HepG2 (cell line): ENCODE measurements around the gene SYMPK. TPM values are rescaled to one million over a fixed set of nuclear protein-coding genes. Genes with fewer than 3 reads are reported as not detected.

Experiments
- AHR ChIP-seq: IDR thresholded peaks from 2 replicates; pipeline ENCODE4 v1.6.1; 2018; ENCODE audit warnings: missing genetic modification reagents, missing compliant biosample characterization
- ATF7 ChIP-seq, 2 experiments: fragments of 450-650 bp in 1 of 2; sonication (generic) in 1 of 2; formaldehyde crosslinking in 1 of 2; IDR thresholded peaks; 2 replicates each; pipeline versions ENCODE4 v1.4.0 to v1.6.1; 2016 to 2020; ENCODE audit warnings: antibody characterized with exemption in 1 of 2, mild to moderate bottlenecking in 1 of 2, missing genetic modification reagents in 1 of 2
- CERS6 ChIP-seq: sonication (generic); formaldehyde crosslinking; IDR thresholded peaks from 2 replicates; pipeline ENCODE4 v1.5.0; 2020; ENCODE audit warnings: missing genetic modification reagents
- GLI4 ChIP-seq: sonication (generic); formaldehyde crosslinking; IDR thresholded peaks from 2 replicates; pipeline ENCODE4 v1.5.1; 2020; ENCODE audit warnings: missing genetic modification reagents, mild to moderate bottlenecking, moderate library complexity, borderline replicate concordance
- HNF4G ChIP-seq, 2 experiments: sonication (generic) in 1 of 2; formaldehyde crosslinking in 1 of 2; IDR thresholded peaks; 2 replicates each; pipeline versions ENCODE4 v1.4.0 to v1.6.1; 2011 to 2020; ENCODE audit warnings: borderline replicate concordance in 2 of 2, low read depth in 2 of 2, mild to moderate bottlenecking in 2 of 2, low read length in 1 of 2, missing genetic modification reagents in 1 of 2, moderate library complexity in 1 of 2
- HNRNPLL ChIP-seq: fragments of 200-400 bp; formaldehyde crosslinking; IDR thresholded peaks from 2 replicates; pipeline ENCODE4 v1.6.1; 2017; ENCODE audit warnings: mild to moderate bottlenecking, low read depth, low read length; ENCODE audit not compliant: poor library complexity, severe bottlenecking
- MBNL3 ChIP-seq: fragments of 250-450 bp; sonication (Bioruptor Pico); conservative IDR thresholded peaks from 2 replicates; pipeline ENCODE4 v1.8.0; 2022; ENCODE audit warnings: mild to moderate bottlenecking, inconsistent platforms
- MZF1 ChIP-seq: sonication (generic); formaldehyde crosslinking; IDR thresholded peaks from 2 replicates; pipeline ENCODE4 v1.8.1; 2023; ENCODE audit warnings: mild to moderate bottlenecking, missing genetic modification reagents, borderline replicate concordance
- NFRKB ChIP-seq: fragments of 450-650 bp; IDR thresholded peaks from 2 replicates; pipeline ENCODE4 v1.6.1; 2017
- PHB2 ChIP-seq: fragments of 450-650 bp; IDR thresholded peaks from 2 replicates; pipeline ENCODE4 v1.6.1; 2018; ENCODE audit not compliant: partially characterized antibody
- PHF21A ChIP-seq: sonication (generic); formaldehyde crosslinking; IDR thresholded peaks from 2 replicates; pipeline ENCODE4 v1.5.0; 2020; ENCODE audit warnings: mild to moderate bottlenecking, missing genetic modification reagents
- PLSCR1 ChIP-seq: sonication (generic); formaldehyde crosslinking; IDR thresholded peaks from 2 replicates; pipeline ENCODE4 v1.5.0; 2020; ENCODE audit warnings: missing genetic modification reagents, mild to moderate bottlenecking, borderline replicate concordance
- RNF2 ChIP-seq: fragments of 450-650 bp; conservative IDR thresholded peaks from 2 replicates; pipeline ENCODE4 v1.6.1; 2016; ENCODE audit warnings: low read depth
- SOX13 ChIP-seq, 3 experiments: fragments of 450-650 bp in 1 of 3; sonication (generic) in 1 of 3; formaldehyde crosslinking in 1 of 3; IDR thresholded peaks in 2 of 3; conservative IDR thresholded peaks in 1 of 3; 2 replicates each; pipeline versions ENCODE4 v1.5.0 to v1.6.1; 2016 to 2020; ENCODE audit warnings: antibody characterized with exemption in 1 of 3, mild to moderate bottlenecking in 1 of 3, missing compliant biosample characterization in 1 of 3, missing genetic modification reagents in 1 of 3, moderate library complexity in 1 of 3
- SOX5 ChIP-seq: IDR thresholded peaks from 2 replicates; pipeline ENCODE4 v1.6.1; 2016; ENCODE audit warnings: borderline replicate concordance
- TEAD2 ChIP-seq: sonication (generic); formaldehyde crosslinking; IDR thresholded peaks from 2 replicates; pipeline ENCODE4 v1.9.0; 2021; ENCODE audit warnings: missing genetic modification reagents
- ZBTB21 ChIP-seq: sonication (generic); formaldehyde crosslinking; IDR thresholded peaks from 2 replicates; pipeline ENCODE4 v1.4.0; 2020; ENCODE audit warnings: missing genetic modification reagents
- ZNF367 ChIP-seq: sonication (generic); formaldehyde crosslinking; IDR thresholded peaks from 2 replicates; pipeline ENCODE4 v1.4.0; 2020; ENCODE audit warnings: missing genetic modification reagents, borderline replicate concordance
- ZNF569 ChIP-seq: sonication (generic); formaldehyde crosslinking; IDR thresholded peaks from 2 replicates; pipeline ENCODE4 v1.5.0; 2020; ENCODE audit warnings: mild to moderate bottlenecking, missing genetic modification reagents, moderate library complexity, borderline replicate concordance
- ZNF598 ChIP-seq: sonication (generic); formaldehyde crosslinking; IDR thresholded peaks from 2 replicates; pipeline ENCODE4 v1.5.1; 2020; ENCODE audit warnings: mild to moderate bottlenecking, missing genetic modification reagents, borderline replicate concordance
- ZNF615 ChIP-seq: sonication (generic); formaldehyde crosslinking; IDR thresholded peaks from 2 replicates; pipeline ENCODE4 v1.5.0; 2020; ENCODE audit warnings: mild to moderate bottlenecking, missing genetic modification reagents, borderline replicate concordance
- ZNF652 ChIP-seq: IDR thresholded peaks from 2 replicates; pipeline ENCODE4 v1.6.1; 2016; ENCODE audit warnings: low read depth, borderline replicate concordance
- ZNF720 ChIP-seq: sonication (generic); formaldehyde crosslinking; IDR thresholded peaks from 2 replicates; pipeline ENCODE4 v1.4.0; 2020; ENCODE audit warnings: missing genetic modification reagents
- ZNF746 ChIP-seq: sonication (generic); formaldehyde crosslinking; IDR thresholded peaks from 2 replicates; pipeline ENCODE4 v1.8.0; 2022; ENCODE audit warnings: mild to moderate bottlenecking, missing genetic modification reagents
- ZNF800 ChIP-seq: sonication (generic); formaldehyde crosslinking; IDR thresholded peaks from 2 replicates; pipeline ENCODE4 v1.4.0; 2020; ENCODE audit warnings: missing genetic modification reagents
- ZNF850 ChIP-seq: sonication (generic); formaldehyde crosslinking; conservative IDR thresholded peaks from 2 replicates; pipeline ENCODE4 v1.9.0; 2021; ENCODE audit warnings: mild to moderate bottlenecking, missing genetic modification reagents
- ZSCAN9 ChIP-seq: IDR thresholded peaks from 2 replicates; pipeline ENCODE4 v1.6.1; 2016; ENCODE audit warnings: borderline replicate concordance
- polyA plus RNA-seq, 8 experiments: library from polyadenylated mRNA; depleted of rRNA in 3 of 8; stranded (reverse) in 7 of 8; unstranded in 1 of 8; fragments of >200 nt; fragmentation: Illumina TruSeq in 4 of 8; extraction: Trizol in 4 of 8; gene quantifications; 2 replicates each; pipeline versions ENCODE4 v1.2.1 to v1.2.3, GENCODE V29; 2011 to 2016; ENCODE audit warnings: low read depth in 4 of 8, missing spikeins in 1 of 8, mixed read lengths in 1 of 8; ENCODE audit not compliant: insufficient read depth in 1 of 8
- total RNA-seq, 5 experiments: library from RNA; depleted of rRNA; stranded (reverse); fragments of >200 nt; fragmentation: Illumina TruSeq; extraction: Trizol; gene quantifications; 2 replicates each; pipeline ENCODE4 v1.2.3, GENCODE V29; 2016; ENCODE audit warnings: low read depth in 1 of 5

SYMPK gene
- total and polyA plus RNA-seq, 2 of the 13 experiments (the other 11 are each of a cell fraction or from before 2014, with no cell fraction given) = 21.9 to 55.7 TPM

GRCh38 chr19:45863840-45864628 is 1.1 kb upstream of the SYMPK start, which contains the start of gene FOXA3 (continued):
- TF ChIP-seq ZNF367 (CRISPR knock-in tag) = no peak
- TF ChIP-seq ZNF746 (CRISPR knock-in tag) = no peak
- 0 out of 2 replicates have a peak, but pooled peaks have one; percentile 24 for TF ChIP-seq ZNF569 (CRISPR knock-in tag)
- 0 out of 2 replicates have a peak, but pooled peaks have one; percentile 14 for TF ChIP-seq AHR (CRISPR knock-in tag)
- TF ChIP-seq SOX13 (IDR thresholded peaks at IDR 0.05) = no peak
- no peak for TF ChIP-seq SOX13 (CRISPR knock-in tag; conservative IDR thresholded peaks at IDR 0.05 in 1 of 2, IDR thresholded peaks at IDR 0.05 in 1 of 2)
- 0 out of 2 replicates have a peak, but pooled peaks have one; percentile 23 for TF ChIP-seq HNF4G (IDR thresholded peaks at IDR 0.05; ENCODE audit: borderline replicate concordance, low read depth, low read length)
- no peak for TF ChIP-seq HNF4G (CRISPR knock-in tag; IDR thresholded peaks at IDR 0.05; ENCODE audit: borderline replicate concordance, low read depth)
- no peak for TF ChIP-seq RNF2
- no peak for TF ChIP-seq TEAD2 (CRISPR knock-in tag)
- TF ChIP-seq GLI4 (CRISPR knock-in tag) = no peak
- no peak for TF ChIP-seq CERS6
- TF ChIP-seq PHB2 = no peak
- TF ChIP-seq ZNF652 = peak; percentile 44; the same call in 1 of the 2 replicates
- no peak for TF ChIP-seq ATF7 (IDR thresholded peaks at IDR 0.05)
- no peak for TF ChIP-seq ATF7 (CRISPR knock-in tag; IDR thresholded peaks at IDR 0.05)
- no peak for TF ChIP-seq ZSCAN9
- no peak for TF ChIP-seq ZBTB21 (CRISPR knock-in tag)
- TF ChIP-seq ZNF720 (CRISPR knock-in tag) = no peak
- TF ChIP-seq MBNL3 (CRISPR knock-in tag) = no peak
- no peak for TF ChIP-seq ZNF800
- TF ChIP-seq NFRKB = no peak
- no peak for TF ChIP-seq MZF1 (CRISPR knock-in tag)
- no peak for TF ChIP-seq PLSCR1
- peak; percentile 57; the same call in 1 of the 2 replicates for TF ChIP-seq PHF21A
- peak; percentile 34 for TF ChIP-seq HNRNPLL
- no peak for TF ChIP-seq ZNF850
- TF ChIP-seq ZNF615 = no peak
- TF ChIP-seq ZNF598 (CRISPR knock-in tag) = no peak
- TF ChIP-seq SOX5 (CRISPR knock-in tag) = no peak
